ENCODE data around the gene PPIL6. TPM values are rescaled to one million over a fixed set of nuclear protein-coding genes. Genes with fewer than 3 reads are reported as not detected.

The PPIL6 gene
- total RNA-seq, 4 donors from 2014 or later: 0.64 to 4.0 (median 1.9) TPM; not detected in 1

- no peak for DNase-seq
- H3K27ac ChIP-seq: no peak overlapping the region
- H3K27me3 ChIP-seq: no peaks in the 10 kb centered on the region
- H3K4me3 ChIP-seq: no peak overlapping the region
- peaks cover 0 to 21% (median 3%) of the 10 kb centered on the region in 4 donors for H3K4me1 ChIP-seq
- no peaks in the 10 kb centered on the region for H3K9me3 ChIP-seq
- WGBS, 2 donors (ENCODE audit: low coverage in 1 of 2): 98 to 100% methylated on average over 3 to 6 of the region's 6 CpGs
- in situ Hi-C loops (cut with MboI; ENCODE audit: low pct_ligation_motif_present in 1 of 4, low pct_unique_long_range_greater_than_20kb in 1 of 4, low sequenced_read_pairs in 3 of 4): no loop called here
- no peak for TF ChIP-seq EP300 (IDR thresholded peaks at IDR 0.05; ENCODE audit: low read depth)
- TF ChIP-seq POLR2AphosphoS5 (IDR thresholded peaks at IDR 0.05): no peak
- TF ChIP-seq CTCF (IDR thresholded peaks at IDR 0.05): no peak
- no peak for TF ChIP-seq POLR2A (IDR thresholded peaks at IDR 0.05)
- no peaks in the 10 kb centered on the region for H3K36me3 ChIP-seq
- intact Hi-C loops (cut with DNase I; ENCODE audit: low total_unique reads): no loop called here
These were observed 97.5 kb downstream of the PPIL6 start for GRCh38 chr6:109342911-109343310.

DNA sequence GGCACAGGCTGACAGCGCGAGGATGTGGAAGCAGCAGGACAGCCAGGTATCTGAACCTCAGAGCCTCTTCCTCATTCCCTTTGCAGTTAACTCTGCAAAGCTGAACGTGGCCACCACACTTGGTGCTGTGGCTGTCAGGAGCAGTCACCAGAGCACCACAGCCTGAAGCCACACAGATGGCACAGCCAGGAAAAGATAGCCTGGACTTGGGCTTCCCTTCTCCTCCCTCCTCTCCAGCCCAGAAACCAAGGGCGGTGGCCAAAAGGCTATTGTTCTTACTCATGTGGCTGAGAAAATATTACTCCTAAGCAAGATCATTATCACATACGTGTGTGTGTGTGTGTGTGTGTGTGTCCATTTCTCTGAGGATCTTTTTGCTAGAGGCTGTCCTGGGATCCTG, 97.9 kb downstream of the PPIL6 start:
- 71 to 100% methylated on average over 2 to 5 of the region's 5 CpGs for WGBS, 2 donors (ENCODE audit: low coverage in 1 of 2)
- intact Hi-C loops (cut with DNase I; ENCODE audit: low total_unique reads) (no loop called here), in situ Hi-C loops (cut with MboI; ENCODE audit: low pct_ligation_motif_present in 1 of 4, low pct_unique_long_range_greater_than_20kb in 1 of 4, low sequenced_read_pairs in 3 of 4) (no loop called here)
- no peak for TF ChIP-seq CTCF (IDR thresholded peaks at IDR 0.05)
- no peak for TF ChIP-seq EP300 (IDR thresholded peaks at IDR 0.05; ENCODE audit: low read depth)
- no peak for TF ChIP-seq POLR2AphosphoS5 (IDR thresholded peaks at IDR 0.05)
- no peak for TF ChIP-seq POLR2A (IDR thresholded peaks at IDR 0.05)
- Histone ChIP-seq H3K4me1 (peaks cover 0 to 17% (median 2%) of the 10 kb centered on the region in 4 donors), H3K27ac (no peak overlapping the region), H3K4me3 (no peak overlapping the region), H3K27me3 (no peaks in the 10 kb centered on the region), H3K36me3 (no peaks in the 10 kb centered on the region), H3K9me3 (no peaks in the 10 kb centered on the region)
- DNase-seq: no peak

DNA sequence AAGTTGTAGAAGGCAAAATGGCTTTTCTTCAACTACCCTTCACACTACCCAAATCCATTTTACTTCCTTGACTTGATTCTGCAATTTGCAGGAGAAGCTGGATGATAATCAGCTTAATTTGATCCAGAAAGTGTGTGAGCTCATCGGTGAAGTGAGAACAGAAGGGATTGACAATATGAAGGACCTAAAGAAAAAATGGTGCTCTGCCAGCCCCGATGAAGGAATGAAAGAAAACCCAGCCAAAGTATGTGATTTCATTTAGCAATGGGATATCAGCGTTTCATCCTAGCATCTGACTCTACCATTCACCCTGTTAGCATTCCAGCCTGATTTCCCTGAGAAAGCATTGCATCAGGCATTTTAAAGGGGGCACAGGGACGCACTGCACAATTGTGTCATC, 99.6 kb downstream of the PPIL6 start:
- WGBS, 2 donors (ENCODE audit: low coverage in 1 of 2): 96 to 100% methylated on average over 3 to 4 of the region's 4 CpGs
- H3K27me3 ChIP-seq: no peaks in the 10 kb centered on the region
- no peak overlapping the region for H3K27ac ChIP-seq
- no peaks in the 10 kb centered on the region for H3K36me3 ChIP-seq
- TF ChIP-seq CTCF (IDR thresholded peaks at IDR 0.05) (no peak), POLR2AphosphoS5 (IDR thresholded peaks at IDR 0.05) (no peak), EP300 (IDR thresholded peaks at IDR 0.05; ENCODE audit: low read depth) (no peak), POLR2A (IDR thresholded peaks at IDR 0.05) (no peak)
- no peak for DNase-seq
- in situ Hi-C loops (cut with MboI; ENCODE audit: low pct_ligation_motif_present in 1 of 4, low pct_unique_long_range_greater_than_20kb in 1 of 4, low sequenced_read_pairs in 3 of 4): no loop called here
- peaks cover 0 to 25% (median 14%) of the 10 kb centered on the region in 4 donors for H3K4me1 ChIP-seq
- H3K4me3 ChIP-seq: no peak overlapping the region
- intact Hi-C loops (cut with DNase I; ENCODE audit: low total_unique reads): no loop called here
- H3K9me3 ChIP-seq: no peaks in the 10 kb centered on the region

Other genes starting within 250 kb of the PPIL6 start
- 100 to 1,000 TPM; 109 to 448 (median 313) TPM for gene CD164, start 58.2 kb downstream of the PPIL6 start, total RNA-seq
- gene SMPD2, start 96 bp upstream of the PPIL6 start, total RNA-seq: 10 to 100 TPM in 3 of 4 donors, 1 to 10 TPM in 1; 9.4 to 34.5 (median 30.3) TPM
- 100 to 1,000 TPM in 2 of 4 donors, 10 to 100 TPM in 2; 85.3 to 241 (median 121) TPM for gene MICAL1, start 15.1 kb upstream of the PPIL6 start, total RNA-seq
- gene ZBTB24, start 42.6 kb upstream of the PPIL6 start, total RNA-seq: 1 to 10 TPM; 3.0 to 7.8 (median 5.7) TPM

Measured in transverse colon (tissue), 4 donors.